NCI-H1092 treated with DMSO at 0.1 percent for 48 hours (cell line): ENCODE data around the gene CCDC57.
"Not testable (repeated sequence)": the region's sequence is repeated elsewhere in the genome, so short reads cannot be mapped to it uniquely, and the experiment has no call there.

ENCODE experiments used
- DNase-seq: peaks from one replicate; lab custom pipeline; 2025; lab: John Stamatoyannopoulos, UW

The CCDC57 gene

DNA sequence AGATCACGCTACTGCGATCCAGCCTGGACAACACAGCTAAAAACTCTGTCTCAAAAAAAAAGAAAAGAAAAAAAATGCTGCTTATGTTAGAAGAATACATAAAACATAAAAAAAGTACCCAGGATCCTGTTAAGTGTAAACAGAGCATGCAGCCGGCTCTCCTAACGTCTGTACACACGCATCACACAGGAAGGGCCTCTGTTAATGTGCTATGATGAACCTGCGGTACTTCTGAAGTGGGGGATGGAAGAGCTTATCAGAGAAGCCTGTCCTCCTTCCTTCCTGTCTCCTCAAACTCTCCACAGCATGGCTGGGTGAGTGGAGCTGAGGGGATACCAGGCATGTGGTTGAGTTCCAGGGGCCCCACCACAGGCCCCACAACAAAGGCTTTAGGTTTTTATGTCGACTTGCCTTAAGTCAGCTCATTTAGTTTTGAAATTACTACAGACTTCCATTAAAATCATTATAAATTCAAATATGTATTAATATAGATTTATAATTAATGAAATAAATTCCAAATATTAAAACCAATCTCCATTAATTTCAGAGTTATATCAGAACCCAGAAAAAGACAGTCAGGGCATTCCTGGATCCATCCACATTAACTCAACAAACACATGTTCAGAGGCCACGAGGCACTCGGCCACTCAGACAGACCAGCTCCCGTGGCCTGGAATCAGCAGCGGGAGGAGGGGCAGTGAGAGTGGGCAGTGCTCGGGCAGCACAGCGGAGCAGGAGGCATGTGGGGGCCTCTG, 11.7 kb downstream of the CCDC57 start:
- no peak for DNase-seq

DNA sequence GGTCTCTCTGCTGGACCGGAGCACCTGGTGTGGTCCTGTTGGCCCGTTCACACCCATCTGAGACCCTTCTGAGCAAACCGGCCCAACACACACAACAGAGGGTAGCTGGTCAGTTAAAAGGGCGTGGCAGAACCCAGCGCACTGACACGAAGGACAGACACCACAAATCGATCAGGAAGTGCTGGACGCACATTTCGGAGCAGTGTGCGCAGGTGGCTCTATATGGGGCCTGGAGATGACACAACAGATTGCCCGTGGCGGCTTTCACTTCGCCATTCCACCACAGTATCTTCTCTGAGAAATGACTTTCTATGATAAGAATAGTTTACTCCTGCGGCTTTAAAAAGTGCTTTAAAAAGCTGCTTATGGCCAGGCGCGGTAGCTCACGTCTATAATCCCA, 12.5 kb downstream of the CCDC57 start:
- DNase-seq: no peak

GRCh38 chr17:82199496-82199895, 13.1 kb downstream of the CCDC57 start:
- DNase-seq: no peak

- no peak for DNase-seq
Measured at GRCh38 chr17:82198092-82198491, 14.6 kb downstream of the CCDC57 start.

DNA sequence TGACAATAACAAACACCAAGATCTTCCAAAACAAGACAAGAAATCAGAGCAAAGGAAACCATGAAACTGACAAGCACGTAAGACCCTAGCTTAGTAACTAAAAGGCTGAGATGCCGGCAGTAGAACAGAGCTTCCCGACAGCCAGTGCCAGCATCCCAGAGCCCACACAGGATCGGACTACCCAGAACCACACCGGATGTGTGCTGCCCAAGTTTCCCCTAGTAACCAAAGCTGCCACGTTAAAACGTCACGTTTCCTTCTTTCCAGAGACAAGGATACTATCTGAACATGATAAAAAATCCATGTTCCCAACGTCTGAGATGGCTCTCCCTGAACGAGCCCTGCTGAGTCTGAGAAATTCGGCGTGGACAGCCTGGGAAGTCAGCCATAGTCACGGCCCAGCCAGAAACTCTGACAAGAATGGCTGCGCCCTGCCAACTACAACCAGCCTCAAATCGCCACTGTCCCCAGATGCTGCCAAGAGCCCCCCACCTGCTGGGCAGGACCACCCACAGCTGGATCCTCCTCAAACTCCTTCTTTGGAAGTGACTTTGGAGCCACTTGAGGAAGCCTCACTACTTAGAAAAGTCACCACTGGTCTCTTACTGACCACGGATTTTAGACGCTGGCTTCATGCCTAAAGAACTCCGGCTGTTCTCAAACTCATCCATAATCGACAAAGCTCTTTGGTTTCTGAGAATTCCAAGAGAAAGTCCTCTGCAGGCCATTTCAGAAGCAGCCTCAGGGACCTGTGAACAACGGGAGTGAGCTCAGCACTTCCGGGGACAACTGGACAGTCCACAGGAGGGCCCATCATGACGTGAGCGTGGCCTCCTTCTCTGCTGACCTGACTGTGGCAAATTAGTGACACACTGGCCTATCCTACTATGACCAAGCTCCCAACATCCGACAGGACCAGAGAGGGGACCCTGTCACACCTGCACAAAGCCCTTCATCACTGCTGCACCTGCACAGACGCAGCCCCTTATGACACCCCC, 16.7 kb downstream of the CCDC57 start:
- no peak for DNase-seq

DNA sequence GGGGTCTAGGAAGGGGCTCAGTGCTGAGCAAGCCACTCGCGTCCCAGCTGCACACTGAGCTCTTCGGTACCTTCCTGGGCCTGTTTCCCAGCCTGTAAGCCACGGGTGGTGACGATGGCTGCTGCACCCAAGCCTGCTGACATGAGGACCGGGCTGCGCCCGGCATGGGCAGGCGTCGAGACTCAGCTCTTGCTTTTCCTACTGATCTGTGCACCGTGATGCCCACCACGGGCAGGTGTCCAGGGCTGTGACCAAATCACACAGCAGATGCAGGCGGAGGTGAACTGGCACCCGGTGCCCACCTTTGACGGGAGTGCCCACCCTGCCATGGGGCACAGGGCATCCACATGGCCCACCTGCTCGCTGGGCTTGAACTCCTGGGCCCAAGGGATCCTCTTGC, 17.9 kb downstream of the CCDC57 start:
- no peak for DNase-seq

- no peak for DNase-seq
Measured at GRCh38 chr17:82193520-82194220, 19.0 kb downstream of the CCDC57 start.

DNA sequence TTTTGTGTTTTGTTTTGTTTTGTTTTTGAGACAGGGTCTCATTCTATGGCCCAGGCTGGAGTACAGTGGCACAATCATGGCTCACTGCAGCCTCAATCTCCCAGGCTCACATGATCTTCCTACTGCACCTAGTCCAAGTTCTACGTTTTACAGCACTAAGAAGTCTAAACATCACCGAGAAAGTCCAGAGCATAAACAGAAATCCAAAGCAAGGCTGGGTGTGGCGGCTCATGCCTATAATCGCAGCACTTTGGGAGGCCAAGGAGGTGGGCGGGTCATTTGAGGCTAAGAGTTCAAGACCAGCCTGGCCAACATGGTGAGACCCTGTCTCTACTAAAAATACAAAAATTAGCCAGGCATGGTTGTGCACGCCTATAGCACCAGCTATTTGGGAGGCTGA, 19.6 kb downstream of the CCDC57 start:
- DNase-seq: not testable (repeated sequence)

GRCh38 chr17:82188001-82188961, 24.4 kb downstream of the CCDC57 start:
- no peak for DNase-seq

GRCh38 chr17:82187500-82187899, 25.1 kb downstream of the CCDC57 start:
- DNase-seq: no peak

DNA sequence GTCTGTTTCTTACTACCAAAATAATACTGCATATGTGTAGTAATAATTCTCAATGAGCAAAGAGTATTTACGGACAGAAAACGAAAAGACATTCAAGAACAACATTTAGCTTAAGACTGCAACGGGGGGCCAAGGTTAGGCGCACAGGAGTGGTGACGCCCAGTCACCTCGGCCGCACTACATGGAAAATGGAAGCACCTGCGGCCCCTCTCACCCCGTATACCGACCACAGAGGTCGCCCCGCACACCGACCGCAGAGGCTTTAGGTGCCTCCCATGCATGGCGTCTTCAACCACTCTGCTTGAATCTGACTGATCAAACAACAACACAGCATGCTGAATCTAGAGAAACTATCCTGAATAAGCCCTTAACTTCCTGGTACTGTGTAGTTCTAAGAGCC, 26.4 kb downstream of the CCDC57 start:
- no peak for DNase-seq

- no peak for DNase-seq
Measured at GRCh38 chr17:82184761-82185160, 27.9 kb downstream of the CCDC57 start.

DNA sequence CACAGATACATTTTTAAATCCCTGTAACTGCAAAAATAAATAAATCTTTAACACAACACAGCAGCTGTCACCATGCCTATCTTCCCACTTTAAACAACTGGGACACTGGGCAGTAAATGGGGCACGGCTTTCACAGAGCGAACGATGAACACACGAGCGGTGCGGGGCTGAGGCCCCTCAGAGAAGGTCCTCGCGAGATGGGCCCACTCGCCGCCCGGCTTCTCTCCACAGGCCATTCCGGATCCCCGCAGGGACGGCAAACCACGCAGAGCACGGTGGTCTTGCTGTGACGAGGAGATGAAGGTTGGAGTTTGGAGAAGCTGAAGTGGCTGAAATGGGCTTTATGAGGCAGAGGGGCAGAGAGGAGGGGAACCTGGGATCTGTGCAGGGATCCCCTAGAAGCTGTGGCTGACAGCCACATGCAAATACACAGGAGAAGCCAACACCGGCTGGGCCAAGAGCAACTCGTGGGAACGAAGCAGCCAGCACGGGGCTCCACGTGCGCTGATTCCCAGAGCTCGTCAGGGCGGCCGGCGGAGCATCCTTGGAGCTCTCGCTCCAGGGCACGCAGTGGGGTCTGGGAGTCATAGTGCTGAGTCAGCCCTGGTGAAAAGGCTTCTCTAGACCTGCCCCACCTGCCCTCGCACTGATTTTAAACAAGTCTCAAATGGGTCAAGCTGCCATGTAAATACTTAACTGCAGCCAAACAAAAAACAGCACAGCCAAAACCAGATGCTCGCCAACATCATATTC, 31.7 kb downstream of the CCDC57 start:
- DNase-seq: no peak

DNA sequence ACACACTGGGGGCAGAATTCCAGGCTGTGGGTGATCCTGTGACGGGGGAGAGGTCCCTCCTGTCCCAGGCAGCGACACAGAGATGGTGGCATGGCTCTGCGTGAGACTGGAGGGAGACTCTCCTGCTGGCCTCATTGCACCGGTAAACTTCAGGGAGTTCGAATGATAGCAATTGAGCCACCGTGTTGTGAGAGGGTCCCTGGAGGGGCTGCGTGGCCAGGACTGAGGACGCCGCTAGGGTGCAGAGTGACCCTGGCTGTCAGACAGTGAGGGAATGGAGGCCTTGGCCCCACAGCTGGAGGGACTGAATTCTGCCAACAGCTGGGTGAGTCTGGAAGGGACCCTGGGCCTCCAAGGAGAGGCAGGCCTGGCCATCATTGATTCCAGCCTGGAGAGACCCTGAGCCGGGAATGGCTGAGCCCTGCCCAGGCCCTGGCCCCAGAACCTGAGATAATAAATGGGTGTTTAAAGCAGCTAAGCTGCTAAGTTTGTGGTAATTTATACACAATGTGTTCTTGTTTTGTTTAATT, 32.6 kb downstream of the CCDC57 start:
- no peak for DNase-seq

GRCh38 chr17:82179412-82179811, 33.2 kb downstream of the CCDC57 start:
- DNase-seq: no peak

DNA sequence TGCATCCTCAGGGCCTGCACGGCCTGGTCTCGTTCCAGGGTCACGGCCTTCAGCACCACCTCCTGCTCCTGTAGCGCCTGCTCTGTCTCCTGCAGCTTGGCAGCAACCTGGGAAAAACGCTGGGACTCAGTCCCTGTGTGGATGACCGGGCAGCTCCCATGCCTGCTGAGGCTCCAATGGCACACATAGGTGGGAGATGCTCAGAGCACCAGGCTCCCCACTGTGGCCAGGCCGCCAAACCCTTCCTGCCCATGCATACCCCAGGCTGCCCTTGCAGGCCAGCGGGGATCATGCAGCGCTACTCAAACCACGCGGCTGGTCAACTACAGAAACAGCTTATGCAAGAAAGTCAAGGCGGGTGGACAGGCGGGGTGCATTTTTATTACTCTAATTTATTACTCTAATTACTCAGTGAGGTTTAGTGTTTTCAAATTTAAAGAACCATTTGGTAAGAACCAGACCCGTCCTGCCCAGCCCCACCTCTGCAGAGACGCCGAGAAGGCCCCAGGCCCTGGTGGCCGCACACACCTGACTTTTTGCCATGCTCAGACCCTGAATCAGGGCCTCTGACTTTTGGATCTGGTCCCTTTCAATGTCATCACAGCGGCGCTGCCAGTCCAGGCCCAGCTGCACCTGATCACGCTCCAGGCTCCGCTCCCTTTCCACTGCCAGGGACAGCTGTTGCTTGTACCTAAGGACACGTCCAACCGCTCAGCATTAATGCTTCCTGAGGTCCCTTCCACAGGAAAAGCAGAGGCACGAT, 34.0 kb downstream of the CCDC57 start:
- DNase-seq: no peak

DNA sequence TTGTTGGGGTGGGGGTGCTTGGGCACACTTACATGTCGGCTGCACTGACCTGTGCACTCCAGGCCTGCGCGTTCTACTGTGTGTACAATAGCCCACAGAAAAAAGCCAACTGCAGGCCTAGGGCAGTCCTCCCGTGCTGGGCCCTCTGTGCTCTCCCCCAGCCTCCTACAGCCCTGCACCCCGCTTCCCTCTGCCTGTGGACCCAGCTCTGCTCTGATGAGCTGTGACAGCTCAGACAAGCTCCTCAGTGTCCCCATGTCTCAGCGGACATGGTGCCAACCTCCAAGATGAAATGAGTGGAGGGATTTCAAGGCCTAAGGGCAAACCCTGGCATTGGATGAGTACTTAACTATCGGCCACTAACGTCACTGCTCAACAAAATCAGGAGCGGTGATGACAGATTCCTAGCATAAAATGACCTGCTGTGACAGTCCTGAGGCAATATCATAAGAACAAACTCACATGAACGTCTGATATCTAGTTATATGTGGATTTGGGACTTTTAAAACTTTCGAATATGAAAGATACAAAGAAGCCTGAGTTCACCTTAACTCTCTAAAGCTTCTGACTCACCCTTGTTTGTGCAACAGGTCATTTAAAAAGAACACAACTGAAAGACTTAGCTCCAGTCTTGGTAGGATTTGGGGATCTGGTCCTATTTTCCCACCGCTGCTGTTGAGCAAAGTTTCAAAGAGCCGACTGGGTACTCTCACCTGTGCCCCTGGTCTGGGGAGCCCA, 34.7 kb downstream of the CCDC57 start:
- DNase-seq: no peak

DNA sequence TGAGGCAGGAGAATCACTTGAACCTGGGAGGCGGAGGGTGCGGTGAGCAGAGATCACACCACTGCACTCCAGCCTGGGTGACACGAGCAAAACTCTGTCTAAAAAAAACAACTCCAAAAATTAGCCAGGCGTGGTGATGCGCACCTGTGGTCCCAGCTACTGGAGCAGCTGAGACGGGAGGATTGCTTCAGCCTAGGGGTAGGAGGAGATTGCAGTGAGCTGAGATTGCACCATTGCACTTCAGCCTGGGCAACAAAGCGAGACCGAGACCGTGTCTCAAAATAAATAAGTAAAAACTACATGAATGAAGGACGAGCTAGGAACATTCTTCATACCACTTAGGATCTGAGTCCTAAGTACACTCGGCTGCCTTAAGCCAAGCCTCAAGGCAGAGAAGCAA, 35.4 kb downstream of the CCDC57 start:
- no peak for DNase-seq

GRCh38 chr17:82175951-82176350, 36.7 kb downstream of the CCDC57 start:
- no peak for DNase-seq
